C4-2B (cell line): ENCODE results near the gene MLYCD.

Experiments
- CTCF ChIP-seq: fragments of 450-650 bp; conservative IDR thresholded peaks from 2 replicates; pipeline ENCODE4 v1.5.1; 2017; ENCODE audit warnings: mild to moderate bottlenecking
- ZFX ChIP-seq: fragments of 450-650 bp; IDR thresholded peaks from 2 replicates; pipeline ENCODE4 v1.6.1; 2017

- TF ChIP-seq CTCF (no peak), ZFX (no peak)
These were observed 47.4 kb upstream of the MLYCD start for GRCh38 chr16:83851473-83851872.
